GM21360 (cell line): ENCODE measurements around the gene RBM33.

Source experiments
- ATAC-seq: cut with Tn5 transposase; IDR thresholded peaks from one replicate; pipeline ENCODE4 v1.9.1; 2021; ENCODE audit warnings: mild to moderate bottlenecking, moderate library complexity; ENCODE audit not compliant: unreplicated experiment

RBM33 gene

GRCh38 chr7:155806096-155806871, 161.8 kb downstream of the RBM33 start:
- ATAC-seq: no peak

GRCh38 chr7:155807065-155807671, 162.7 kb downstream of the RBM33 start:
- ATAC-seq: no peak

- no peak for ATAC-seq
Measured at GRCh38 chr7:155807789-155808548, 163.5 kb downstream of the RBM33 start.

GRCh38 chr7:155808549-155809331, 164.3 kb downstream of the RBM33 start:
- no peak for ATAC-seq

- no peak for ATAC-seq
Measured at GRCh38 chr7:155809332-155809946, 165.0 kb downstream of the RBM33 start.

- no peak for ATAC-seq
Measured at GRCh38 chr7:155809947-155810769, 165.7 kb downstream of the RBM33 start.

- ATAC-seq: no peak
Measured at GRCh38 chr7:155810770-155811559, 166.5 kb downstream of the RBM33 start.

GRCh38 chr7:155811560-155811894, 167.1 kb downstream of the RBM33 start:
- ATAC-seq: no peak

GRCh38 chr7:155811895-155812761, 167.7 kb downstream of the RBM33 start, which contains the start of gene SHH:
Gene SHH, minus strand, starts transcription at chr7:155812463. Its CDS starts 341 bp downstream, at chr7:155812122.
- ATAC-seq: no peak

GRCh38 chr7:155813125-155813524, 168.7 kb downstream of the RBM33 start:
- ATAC-seq: no peak

- no peak for ATAC-seq
Measured at GRCh38 chr7:155813546-155814315, 169.3 kb downstream of the RBM33 start.

GRCh38 chr7:155814316-155815276, 170.1 kb downstream of the RBM33 start:
- no peak for ATAC-seq

GRCh38 chr7:155815332-155816191, 171.1 kb downstream of the RBM33 start:
- peak; percentile 91 for ATAC-seq

- ATAC-seq: no peak
Measured at GRCh38 chr7:155816192-155816508, 171.7 kb downstream of the RBM33 start.

- ATAC-seq: no peak
Measured at GRCh38 chr7:155816996-155817395, 172.5 kb downstream of the RBM33 start.
